ENCODE data around the gene ANLN. TPM values are rescaled to one million over a fixed set of nuclear protein-coding genes. Genes with fewer than 3 reads are reported as not detected.
"Not testable (repeated sequence)": the region's sequence is repeated elsewhere in the genome, so short reads cannot be mapped to it uniquely, and the experiment has no call there.

ANLN gene
- polyA plus RNA-seq, 4 donors = 1.1 to 13.8 (median 8.0) TPM

- H3K4me3 ChIP-seq (ENCODE audit: low read depth in 1 of 3, low read length in 3 of 3) = no peak overlapping the region
- peak; percentile 94 for FAIRE-seq
- DNase-seq = peak; percentile 60 to 69
Measured at GRCh38 chr7:36487756-36488336, 98.2 kb downstream of the ANLN start.

GRCh38 chr7:36488672-36489071 lies 99.0 kb downstream of the ANLN start:
- H3K36me3 ChIP-seq (ENCODE audit: control insufficient read depth in 3 of 3, insufficient read depth in 2 of 3, low read depth in 1 of 3, low read length in 3 of 3); H3K4me3 ChIP-seq (ENCODE audit: low read depth in 1 of 3, low read length in 3 of 3); H3K9me3 ChIP-seq (ENCODE audit: control insufficient read depth in 2 of 2, insufficient read depth in 1 of 2, low read depth in 1 of 2, low read length in 1 of 2); FAIRE-seq; DNase-seq; H3K27me3 ChIP-seq (ENCODE audit: control insufficient read depth in 3 of 3, insufficient read depth in 3 of 3, low read length in 3 of 3); H3K27ac ChIP-seq (ENCODE audit: low read depth in 1 of 3, low read length in 2 of 3); H3K4me1 ChIP-seq (ENCODE audit: control insufficient read depth in 3 of 3, insufficient read depth in 2 of 3, low read depth in 1 of 3, low read length in 2 of 3): not testable (repeated sequence)
- WGBS, 3 donors = 92 to 93% (median 93%) methylated on average over 5 of the region's 5 CpGs

More at GRCh38 chr7:36487756-36488336, 98.2 kb downstream of the ANLN start:
- H3K27me3 ChIP-seq (ENCODE audit: control insufficient read depth in 3 of 3, insufficient read depth in 3 of 3, low read length in 3 of 3) = no peaks in the 10 kb centered on the region
- WGBS, 3 donors = 22 to 33% (median 27%) methylated on average over 4 of the region's 4 CpGs
- H3K4me1 ChIP-seq (ENCODE audit: control insufficient read depth in 3 of 3, insufficient read depth in 2 of 3, low read depth in 1 of 3, low read length in 2 of 3) = no peaks in the 10 kb centered on the region
- no peak overlapping the region for H3K27ac ChIP-seq (ENCODE audit: low read depth in 1 of 3, low read length in 2 of 3)
- H3K9me3 ChIP-seq (ENCODE audit: control insufficient read depth in 2 of 2, insufficient read depth in 1 of 2, low read depth in 1 of 2, low read length in 1 of 2) = no peaks in the 10 kb centered on the region
- H3K36me3 ChIP-seq (ENCODE audit: control insufficient read depth in 3 of 3, insufficient read depth in 2 of 3, low read depth in 1 of 3, low read length in 3 of 3) = no peaks in the 10 kb centered on the region

GRCh38 chr7:36490419-36490830 lies 100.8 kb downstream of the ANLN start:
- Histone ChIP-seq H3K27me3 (ENCODE audit: control insufficient read depth in 3 of 3, insufficient read depth in 3 of 3, low read length in 3 of 3) (no peaks in the 10 kb centered on the region), H3K4me1 (ENCODE audit: control insufficient read depth in 3 of 3, insufficient read depth in 2 of 3, low read depth in 1 of 3, low read length in 2 of 3) (no peaks in the 10 kb centered on the region), H3K4me3 (ENCODE audit: low read depth in 1 of 3, low read length in 3 of 3) (no peak overlapping the region), H3K9me3 (ENCODE audit: control insufficient read depth in 2 of 2, insufficient read depth in 1 of 2, low read depth in 1 of 2, low read length in 1 of 2) (no peaks in the 10 kb centered on the region), H3K36me3 (ENCODE audit: control insufficient read depth in 3 of 3, insufficient read depth in 2 of 3, low read depth in 1 of 3, low read length in 3 of 3) (no peaks in the 10 kb centered on the region), H3K27ac (ENCODE audit: low read depth in 1 of 3, low read length in 2 of 3) (no peak overlapping the region)
- DNase-seq (no peak), FAIRE-seq (no peak)
- WGBS, 3 donors = 71 to 86% (median 84%) methylated on average over 3 of the region's 3 CpGs

GRCh38 chr7:36491317-36491716 lies 101.7 kb downstream of the ANLN start:
- WGBS, 3 donors = 83 to 91% (median 89%) methylated on average over 3 of the region's 3 CpGs
- DNase-seq = no peak
- no peaks in the 10 kb centered on the region for H3K36me3 ChIP-seq (ENCODE audit: control insufficient read depth in 3 of 3, insufficient read depth in 2 of 3, low read depth in 1 of 3, low read length in 3 of 3)
- H3K4me3 ChIP-seq (ENCODE audit: low read depth in 1 of 3, low read length in 3 of 3) = no peak overlapping the region
- FAIRE-seq = no peak
- H3K27me3 ChIP-seq (ENCODE audit: control insufficient read depth in 3 of 3, insufficient read depth in 3 of 3, low read length in 3 of 3) = no peaks in the 10 kb centered on the region
- H3K9me3 ChIP-seq (ENCODE audit: control insufficient read depth in 2 of 2, insufficient read depth in 1 of 2, low read depth in 1 of 2, low read length in 1 of 2) = no peaks in the 10 kb centered on the region
- no peaks in the 10 kb centered on the region for H3K4me1 ChIP-seq (ENCODE audit: control insufficient read depth in 3 of 3, insufficient read depth in 2 of 3, low read depth in 1 of 3, low read length in 2 of 3)
- no peak overlapping the region for H3K27ac ChIP-seq (ENCODE audit: low read depth in 1 of 3, low read length in 2 of 3)

GRCh38 chr7:36496576-36496975 lies 106.9 kb downstream of the ANLN start:
- 89 to 94% (median 90%) methylated on average over 6 of the region's 6 CpGs for WGBS, 3 donors
- no peaks in the 10 kb centered on the region for H3K4me1 ChIP-seq (ENCODE audit: control insufficient read depth in 3 of 3, insufficient read depth in 2 of 3, low read depth in 1 of 3, low read length in 2 of 3)
- H3K27me3 ChIP-seq (ENCODE audit: control insufficient read depth in 3 of 3, insufficient read depth in 3 of 3, low read length in 3 of 3) = no peaks in the 10 kb centered on the region
- no peaks in the 10 kb centered on the region for H3K9me3 ChIP-seq (ENCODE audit: control insufficient read depth in 2 of 2, insufficient read depth in 1 of 2, low read depth in 1 of 2, low read length in 1 of 2)
- no peak overlapping the region for H3K4me3 ChIP-seq (ENCODE audit: low read depth in 1 of 3, low read length in 3 of 3)
- no peak for FAIRE-seq
- H3K27ac ChIP-seq (ENCODE audit: low read depth in 1 of 3, low read length in 2 of 3) = no peak overlapping the region
- H3K36me3 ChIP-seq (ENCODE audit: control insufficient read depth in 3 of 3, insufficient read depth in 2 of 3, low read depth in 1 of 3, low read length in 3 of 3) = no peaks in the 10 kb centered on the region
- DNase-seq = no peak

- not testable (repeated sequence) for H3K4me3 ChIP-seq (ENCODE audit: low read depth in 1 of 3, low read length in 3 of 3); DNase-seq; H3K27ac ChIP-seq (ENCODE audit: low read depth in 1 of 3, low read length in 2 of 3); FAIRE-seq; H3K36me3 ChIP-seq (ENCODE audit: control insufficient read depth in 3 of 3, insufficient read depth in 2 of 3, low read depth in 1 of 3, low read length in 3 of 3); H3K27me3 ChIP-seq (ENCODE audit: control insufficient read depth in 3 of 3, insufficient read depth in 3 of 3, low read length in 3 of 3); H3K9me3 ChIP-seq (ENCODE audit: control insufficient read depth in 2 of 2, insufficient read depth in 1 of 2, low read depth in 1 of 2, low read length in 1 of 2); H3K4me1 ChIP-seq (ENCODE audit: control insufficient read depth in 3 of 3, insufficient read depth in 2 of 3, low read depth in 1 of 3, low read length in 2 of 3)
- WGBS, 3 donors = 85 to 88% (median 86%) methylated on average over 6 of the region's 6 CpGs
Measured at GRCh38 chr7:36497176-36497575, 107.5 kb downstream of the ANLN start.

GRCh38 chr7:36497775-36498174 lies 108.1 kb downstream of the ANLN start:
- H3K4me3 ChIP-seq (ENCODE audit: low read depth in 1 of 3, low read length in 3 of 3) = no peak overlapping the region
- H3K9me3 ChIP-seq (ENCODE audit: control insufficient read depth in 2 of 2, insufficient read depth in 1 of 2, low read depth in 1 of 2, low read length in 1 of 2) = no peaks in the 10 kb centered on the region
- no peak for DNase-seq
- H3K36me3 ChIP-seq (ENCODE audit: control insufficient read depth in 3 of 3, insufficient read depth in 2 of 3, low read depth in 1 of 3, low read length in 3 of 3) = no peaks in the 10 kb centered on the region
- WGBS, 3 donors = 12 to 46% (median 24%) methylated on average over 4 of the region's 4 CpGs
- no peaks in the 10 kb centered on the region for H3K27me3 ChIP-seq (ENCODE audit: control insufficient read depth in 3 of 3, insufficient read depth in 3 of 3, low read length in 3 of 3)
- H3K27ac ChIP-seq (ENCODE audit: low read depth in 1 of 3, low read length in 2 of 3) = no peak overlapping the region
- H3K4me1 ChIP-seq (ENCODE audit: control insufficient read depth in 3 of 3, insufficient read depth in 2 of 3, low read depth in 1 of 3, low read length in 2 of 3) = no peaks in the 10 kb centered on the region
- no peak for FAIRE-seq
